ENCODE data around the gene FILIP1.

The FILIP1 gene

GRCh38 chr6:75268121-75268987, 225.2 kb downstream of the FILIP1 start:
- Histone ChIP-seq H3K4me1 (ENCODE audit: low read length) (no peaks in the 10 kb centered on the region; the same call in 1 of the 2 replicates), H3K4me3 (ENCODE audit: low read length) (no peak overlapping the region), H3K27ac (ENCODE audit: low read length) (no peak overlapping the region), H3K4me2 (ENCODE audit: low read length) (no peak overlapping the region), H3K9me3 (ENCODE audit: insufficient read depth, low read length) (peaks cover 5% of the 10 kb centered on the region; the same call in 1 of the 2 replicates), H2AFZ (ENCODE audit: low read depth, low read length) (no peak overlapping the region), H3K79me2 (ENCODE audit: low read length) (peaks cover 58% of the 10 kb centered on the region), H3K36me3 (replicated peaks; ENCODE audit: low read depth, low read length) (peaks cover 19% of the 10 kb centered on the region), H4K20me1 (ENCODE audit: insufficient read depth, low read length) (peaks cover 25% of the 10 kb centered on the region), H3K27me3 (ENCODE audit: low read depth, low read length) (no peaks in the 10 kb centered on the region), H3K9ac (ENCODE audit: low read length) (no peak overlapping the region)
- TF ChIP-seq CTCF (IDR thresholded peaks at IDR 0.05; ENCODE audit: low read depth, low read length) (no peak), EZH2phosphoT487 (IDR thresholded peaks at IDR 0.05; ENCODE audit: low read depth) (no peak)

GRCh38 chr6:75267461-75267860, 226.1 kb downstream of the FILIP1 start:
- peaks cover 25% of the 10 kb centered on the region for H4K20me1 ChIP-seq (ENCODE audit: insufficient read depth, low read length)
- H3K9ac ChIP-seq (ENCODE audit: low read length), result no peak overlapping the region
- no peaks in the 10 kb centered on the region for H3K27me3 ChIP-seq (ENCODE audit: low read depth, low read length)
- no peak overlapping the region for H3K27ac ChIP-seq (ENCODE audit: low read length)
- peaks cover 49% of the 10 kb centered on the region for H3K79me2 ChIP-seq (ENCODE audit: low read length)
- no peak overlapping the region for H3K4me3 ChIP-seq (ENCODE audit: low read length)
- no peak overlapping the region for H3K4me2 ChIP-seq (ENCODE audit: low read length)
- no peaks in the 10 kb centered on the region; the same call in 1 of the 2 replicates for H3K4me1 ChIP-seq (ENCODE audit: low read length)
- 0 out of 2 replicates have a peak, but pooled peaks cover under 1% of the 10 kb centered on the region for H3K9me3 ChIP-seq (ENCODE audit: insufficient read depth, low read length)
- H3K36me3 ChIP-seq (replicated peaks; ENCODE audit: low read depth, low read length), result peaks cover 15% of the 10 kb centered on the region
- H2AFZ ChIP-seq (ENCODE audit: low read depth, low read length), result no peak overlapping the region
- TF ChIP-seq CTCF (IDR thresholded peaks at IDR 0.05; ENCODE audit: low read depth, low read length), result no peak
- no peak for TF ChIP-seq EZH2phosphoT487 (IDR thresholded peaks at IDR 0.05; ENCODE audit: low read depth)

- Histone ChIP-seq H3K79me2 (ENCODE audit: low read length) (peaks cover 43% of the 10 kb centered on the region), H3K4me3 (ENCODE audit: low read length) (no peak overlapping the region), H3K9ac (ENCODE audit: low read length) (no peak overlapping the region), H3K36me3 (replicated peaks; ENCODE audit: low read depth, low read length) (peaks cover 10% of the 10 kb centered on the region), H3K27ac (ENCODE audit: low read length) (no peak overlapping the region), H3K4me1 (ENCODE audit: low read length) (no peaks in the 10 kb centered on the region; the same call in 1 of the 2 replicates), H3K9me3 (ENCODE audit: insufficient read depth, low read length) (no peaks in the 10 kb centered on the region), H2AFZ (ENCODE audit: low read depth, low read length) (no peak overlapping the region), H3K27me3 (ENCODE audit: low read depth, low read length) (no peaks in the 10 kb centered on the region), H4K20me1 (ENCODE audit: insufficient read depth, low read length) (peaks cover 23% of the 10 kb centered on the region), H3K4me2 (ENCODE audit: low read length) (no peak overlapping the region)
- TF ChIP-seq CTCF (IDR thresholded peaks at IDR 0.05; ENCODE audit: low read depth, low read length) (peak; percentile 93), EZH2phosphoT487 (IDR thresholded peaks at IDR 0.05; ENCODE audit: low read depth) (no peak)
These were observed 226.8 kb downstream of the FILIP1 start for GRCh38 chr6:75266716-75267291.

- peaks cover 15% of the 10 kb centered on the region for H3K79me2 ChIP-seq (ENCODE audit: low read length)
- no peaks in the 10 kb centered on the region for H3K27me3 ChIP-seq (ENCODE audit: low read depth, low read length)
- no peak overlapping the region for H3K27ac ChIP-seq (ENCODE audit: low read length)
- peaks cover 27% of the 10 kb centered on the region for H3K36me3 ChIP-seq (replicated peaks; ENCODE audit: low read depth, low read length)
- no peak for TF ChIP-seq CTCF (IDR thresholded peaks at IDR 0.05; ENCODE audit: low read depth, low read length)
- no peak for TF ChIP-seq EZH2phosphoT487 (IDR thresholded peaks at IDR 0.05; ENCODE audit: low read depth)
- peaks cover 13% of the 10 kb centered on the region for H4K20me1 ChIP-seq (ENCODE audit: insufficient read depth, low read length)
- H2AFZ ChIP-seq (ENCODE audit: low read depth, low read length), result no peak overlapping the region
- H3K4me1 ChIP-seq (ENCODE audit: low read length), result no peaks in the 10 kb centered on the region
- H3K4me2 ChIP-seq (ENCODE audit: low read length), result no peak overlapping the region
- H3K9ac ChIP-seq (ENCODE audit: low read length), result no peak overlapping the region
- no peaks in the 10 kb centered on the region for H3K9me3 ChIP-seq (ENCODE audit: insufficient read depth, low read length)
- H3K4me3 ChIP-seq (ENCODE audit: low read length), result no peak overlapping the region
These were observed 230.2 kb downstream of the FILIP1 start for GRCh38 chr6:75263401-75263750.

Data from OCI-LY3 (cell line).